OCI-LY1 (cell line): ENCODE measurements around the gene SLC41A1.

Experiments
- H2AFZ ChIP-seq: fragments of 200-600 bp; sonication (generic), shearing (Covaris generic); 2 replicates; pipeline ENCODE4 v1.6.0; 2014; ENCODE audit warnings: antibody characterized with exemption, mild to moderate bottlenecking, low read length
- H3F3A ChIP-seq: fragments of 200-600 bp; sonication (generic), shearing (Covaris generic); 2 replicates; pipeline ENCODE4 v1.6.0; 2014; ENCODE audit warnings: mild to moderate bottlenecking, antibody characterized with exemption, low read length, moderate library complexity; ENCODE audit not compliant: insufficient read depth
- H3K27ac ChIP-seq: fragments of 200-600 bp; sonication (generic); 2 replicates; pipeline ENCODE4 v1.5.1; 2014; ENCODE audit warnings: low read length, mixed run types, mild to moderate bottlenecking, low read depth; ENCODE audit not compliant: poor library complexity, severe bottlenecking
- H3K27me3 ChIP-seq: fragments of 200-600 bp; sonication (generic); 2 replicates; pipeline ENCODE4 v1.6.0; 2014; ENCODE audit warnings: antibody characterized with exemption, mild to moderate bottlenecking, low read length, moderate library complexity; ENCODE audit not compliant: insufficient read depth
- H3K36me3 ChIP-seq: fragments of 200-600 bp; sonication (generic); 2 replicates; pipeline ENCODE4 v1.6.1; 2014; ENCODE audit warnings: mild to moderate bottlenecking, antibody characterized with exemption, low read length, moderate library complexity, mixed read lengths; ENCODE audit not compliant: insufficient read depth
- H3K4me1 ChIP-seq: fragments of 200-600 bp; sonication (generic); 2 replicates; pipeline ENCODE4 v1.5.1; 2014; ENCODE audit warnings: mild to moderate bottlenecking, low read length, moderate library complexity; ENCODE audit not compliant: insufficient read depth, severe bottlenecking
- H3K4me2 ChIP-seq: fragments of 200-600 bp; sonication (generic), shearing (Covaris generic); 2 replicates; pipeline ENCODE4 v1.6.1; 2014; ENCODE audit warnings: low read length
- H3K4me3 ChIP-seq: fragments of 200-600 bp; sonication (generic); 2 replicates; pipeline ENCODE4 v1.5.1; 2014; ENCODE audit warnings: low read length, low read depth, mild to moderate bottlenecking, mixed read lengths; ENCODE audit not compliant: poor library complexity, severe bottlenecking
- H3K79me2 ChIP-seq: fragments of 200-600 bp; shearing (Covaris generic); 2 replicates; pipeline ENCODE4 v1.6.1; 2016; ENCODE audit warnings: mixed run types, low read length, mixed read lengths; ENCODE audit not compliant: insufficient read depth
- H3K9ac ChIP-seq: fragments of 200-600 bp; sonication (generic), shearing (Covaris generic); 2 replicates; pipeline ENCODE4 v1.6.1; 2014; ENCODE audit warnings: mild to moderate bottlenecking, low read length, mixed read lengths
- H3K9me2 ChIP-seq: fragments of 200-600 bp; sonication (generic), shearing (Covaris generic); 2 replicates; pipeline ENCODE4 v1.6.1; 2014; ENCODE audit warnings: low read depth, mild to moderate bottlenecking, low read length, mixed read lengths
- H3K9me3 ChIP-seq: fragments of 200-600 bp; shearing (Covaris generic); 2 replicates; pipeline ENCODE4 v1.6.1; 2014; ENCODE audit warnings: low read length, mixed read lengths
- H4K20me1 ChIP-seq: fragments of 200-600 bp; sonication (generic), shearing (Covaris generic); 2 replicates; pipeline ENCODE4 v1.6.0; 2016; ENCODE audit warnings: mild to moderate bottlenecking, low read length; ENCODE audit not compliant: insufficient read depth
- CTCF ChIP-seq: fragments of 200-600 bp; sonication (generic), shearing (Covaris generic); IDR thresholded peaks from 2 replicates; pipeline ENCODE4 v1.5.1; 2017; ENCODE audit warnings: mild to moderate bottlenecking, antibody characterized with exemption, low read length, moderate library complexity, mixed read lengths
- EZH2 ChIP-seq: fragments of 200-600 bp; sonication (generic), shearing (Covaris generic); IDR thresholded peaks from 2 replicates; pipeline ENCODE4 v1.8.0; 2017; ENCODE audit warnings: borderline replicate concordance, mixed run types, mild to moderate bottlenecking, antibody characterized with exemption, low read length, moderate library complexity, mixed read lengths

The SLC41A1 gene

DNA sequence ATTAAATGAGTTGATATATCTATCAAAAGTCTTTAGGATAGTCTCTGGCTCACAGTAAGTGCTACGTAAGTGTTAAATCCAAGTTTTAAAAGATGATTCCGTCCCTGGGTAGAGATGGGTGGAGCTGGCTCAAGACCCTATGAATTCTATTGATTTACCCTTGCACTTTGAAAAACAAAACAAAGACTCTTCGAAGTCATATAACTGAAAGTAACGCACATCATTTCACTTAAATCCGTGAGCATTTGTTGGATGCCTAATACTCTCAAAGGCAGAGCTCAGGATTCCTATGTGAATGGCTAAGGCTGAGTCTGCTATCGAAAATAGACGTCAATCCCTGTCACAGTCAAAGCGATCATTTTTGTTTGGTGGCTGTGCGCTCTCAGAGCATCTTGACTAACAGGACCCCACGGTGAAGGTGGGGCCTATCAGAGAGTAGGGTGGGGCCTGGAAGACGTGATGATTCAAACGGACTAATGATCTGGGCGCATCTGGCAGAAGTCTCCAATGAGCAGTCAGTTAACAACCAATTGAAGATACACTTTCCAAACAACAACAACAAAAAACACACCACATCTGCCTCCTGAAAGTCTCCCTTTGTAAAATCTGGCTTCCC, 61.9 kb downstream of the SLC41A1 start:
- Histone ChIP-seq H3K9ac (no peak overlapping the region), H4K20me1 (peaks cover 4% of the 10 kb centered on the region), H2AFZ (peak overlapping the region; percentile 94), H3K4me1 (peaks cover 31% of the 10 kb centered on the region), H3K79me2 (peaks cover 34% of the 10 kb centered on the region), H3K9me3 (no peaks in the 10 kb centered on the region), H3K36me3 (peaks cover 29% of the 10 kb centered on the region; the same call in 1 of the 2 replicates), H3K9me2 (no peaks in the 10 kb centered on the region), H3K4me2 (no peak overlapping the region), H3K27me3 (no peaks in the 10 kb centered on the region), H3F3A (no peaks in the 10 kb centered on the region), H3K27ac (no peak overlapping the region), H3K4me3 (no peak overlapping the region)
- TF ChIP-seq EZH2 (no peak), CTCF (no peak)

GRCh38 chr1:205750138-205751035, 62.6 kb downstream of the SLC41A1 start, which contains the start of gene NUCKS1:
NUCKS1 (minus strand) TSS chr1:205750182; CDS start chr1:205749973, 209 bp downstream.
- Histone ChIP-seq H3K4me3 (peak within 1 kb of the TSS; percentile 74), H3K27ac (peak within 1 kb of the TSS; percentile 70), H3K36me3 (peaks cover 37% of the 10 kb centered on the region; the same call in 1 of the 2 replicates), H3K9me2 (no peaks in the 10 kb centered on the region), H3K9me3 (no peaks in the 10 kb centered on the region), H3K79me2 (peaks cover 41% of the 10 kb centered on the region), H3K4me1 (peaks cover 38% of the 10 kb centered on the region), H3K27me3 (no peaks in the 10 kb centered on the region), H4K20me1 (peaks cover 4% of the 10 kb centered on the region), H3F3A (no peaks in the 10 kb centered on the region), H3K9ac (peak within 1 kb of the TSS; percentile 96), H2AFZ (peak within 1 kb of the TSS; percentile 94), H3K4me2 (peak within 1 kb of the TSS; percentile 87)
- TF ChIP-seq CTCF (no peak), EZH2 (no peak)

DNA sequence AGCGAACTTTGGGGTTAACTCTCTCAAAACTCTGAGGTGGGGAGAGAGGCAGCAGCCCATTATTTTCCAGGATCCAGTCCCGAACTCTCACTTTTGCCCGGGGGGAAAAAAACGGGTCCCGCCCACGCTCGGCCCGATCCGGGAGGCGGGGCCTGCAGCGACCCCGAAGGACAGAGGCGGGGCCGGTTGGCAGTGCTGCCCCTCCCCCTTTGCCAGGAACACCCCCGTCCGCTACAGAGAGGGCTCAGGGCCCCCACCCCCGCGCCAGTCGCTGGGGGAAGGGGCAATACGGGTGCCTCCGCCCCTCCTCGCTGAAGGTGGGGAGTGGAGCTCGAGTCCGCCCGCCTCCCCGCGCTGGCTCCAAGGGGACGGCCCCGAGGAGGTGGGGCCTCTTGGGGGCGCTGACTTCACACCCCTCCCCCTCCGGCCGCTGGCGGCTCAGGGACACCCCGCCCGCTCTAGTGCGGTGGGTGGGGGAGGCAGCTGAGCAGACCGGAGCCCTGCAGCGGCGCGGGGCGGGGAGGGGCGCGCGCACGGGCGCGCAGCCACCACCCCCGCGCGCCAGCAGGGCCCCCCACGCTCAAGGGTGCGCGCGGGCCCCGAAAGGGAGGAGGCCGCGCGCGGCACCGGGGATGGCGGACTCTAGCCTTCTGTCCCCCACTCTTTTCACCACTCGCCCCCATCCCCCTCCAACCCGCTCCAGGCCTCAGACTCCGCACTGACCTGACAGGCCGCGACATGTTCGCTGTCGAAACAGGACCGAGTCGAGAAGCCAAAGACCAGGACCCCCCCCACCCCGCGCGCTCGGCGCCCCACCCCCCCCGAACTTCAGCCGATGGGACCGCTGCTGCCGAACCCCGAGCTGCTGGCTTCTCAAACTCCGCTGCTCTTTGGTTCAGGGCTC, 63.5 kb downstream of the SLC41A1 start:
- Histone ChIP-seq H3K4me2 (peak overlapping the region; percentile 87), H3K4me3 (peak overlapping the region; percentile 74), H3F3A (no peaks in the 10 kb centered on the region), H2AFZ (no peak overlapping the region), H3K27me3 (no peaks in the 10 kb centered on the region), H4K20me1 (peaks cover 4% of the 10 kb centered on the region), H3K27ac (peak overlapping the region; percentile 70), H3K9me3 (no peaks in the 10 kb centered on the region), H3K4me1 (peaks cover 47% of the 10 kb centered on the region), H3K36me3 (peaks cover 43% of the 10 kb centered on the region; the same call in 1 of the 2 replicates), H3K9me2 (no peaks in the 10 kb centered on the region), H3K79me2 (peaks cover 50% of the 10 kb centered on the region), H3K9ac (peak overlapping the region; percentile 96)
- TF ChIP-seq EZH2 (no peak), CTCF (no peak)
